MM.1S (cell line): ENCODE results near the gene NAALADL1.
"Not testable (repeated sequence)": the region's sequence is repeated elsewhere in the genome, so short reads cannot be mapped to it uniquely, and the experiment has no call there.

Source experiments
- DNase-seq: peaks from one replicate; pipeline ENCODE4 v3.0.0-alpha.2; 2015
- H2AFZ ChIP-seq: fragments of 300-600 bp; sonication (generic); 2 replicates; pipeline ENCODE4 v1.6.0; 2016; ENCODE audit warnings: antibody characterized with exemption, low read length
- H3F3A ChIP-seq: fragments of 300-600 bp; sonication (generic); 2 replicates; pipeline ENCODE4 v1.6.1; 2016; ENCODE audit warnings: mild to moderate bottlenecking, antibody characterized with exemption, low read length, moderate library complexity, mixed read lengths; ENCODE audit not compliant: insufficient read depth
- H3K27ac ChIP-seq: fragments of 300-600 bp; sonication (generic); 2 replicates; pipeline ENCODE4 v1.5.1; 2016; ENCODE audit warnings: mild to moderate bottlenecking, low read length
- H3K27me3 ChIP-seq: fragments of 300-600 bp; sonication (generic); replicated peaks from 2 replicates; pipeline ENCODE4 v1.6.0; 2016; ENCODE audit warnings: low read length; ENCODE audit not compliant: insufficient read depth
- H3K36me3 ChIP-seq: fragments of 300-600 bp; sonication (generic); replicated peaks from 2 replicates; pipeline ENCODE4 v1.6.1; 2016; ENCODE audit warnings: mild to moderate bottlenecking, low read length, mixed read lengths; ENCODE audit not compliant: insufficient read depth
- H3K4me1 ChIP-seq: fragments of 300-600 bp; sonication (generic); 2 replicates; pipeline ENCODE4 v1.6.1; 2016; ENCODE audit warnings: low read length, mixed read lengths
- H3K4me2 ChIP-seq: fragments of 300-600 bp; sonication (generic); 2 replicates; pipeline ENCODE4 v1.6.0; 2016; ENCODE audit warnings: low read depth, low read length
- H3K4me3 ChIP-seq: fragments of 300-600 bp; sonication (generic); 2 replicates; pipeline ENCODE4 v1.5.1; 2016; ENCODE audit warnings: low read length, mixed read lengths
- H3K79me2 ChIP-seq: fragments of 300-600 bp; sonication (generic); 2 replicates; pipeline ENCODE4 v1.6.1; 2016; ENCODE audit warnings: mixed run types, low read length, mixed read lengths
- H3K9ac ChIP-seq: fragments of 300-600 bp; sonication (generic); 2 replicates; pipeline ENCODE4 v1.6.1; 2016; ENCODE audit warnings: low read length, mixed read lengths
- H3K9me2 ChIP-seq: fragments of 300-600 bp; sonication (generic); replicated peaks from 2 replicates; pipeline ENCODE4 v1.6.1; 2016; ENCODE audit warnings: mild to moderate bottlenecking, low read length, mixed read lengths; ENCODE audit not compliant: insufficient read depth
- H3K9me3 ChIP-seq: fragments of 300-600 bp; sonication (generic); replicated peaks from 2 replicates; pipeline ENCODE4 v1.6.1; 2016; ENCODE audit warnings: mild to moderate bottlenecking, low read length, mixed read lengths; ENCODE audit not compliant: insufficient read depth
- H4K20me1 ChIP-seq: fragments of 300-600 bp; sonication (generic); 2 replicates; pipeline ENCODE4 v1.6.1; 2016; ENCODE audit warnings: mild to moderate bottlenecking, low read length, moderate library complexity, mixed read lengths; ENCODE audit not compliant: insufficient read depth
- EZH2 ChIP-seq: fragments of 300-600 bp; sonication (generic); optimal IDR thresholded peaks from 2 replicates; pipeline ENCODE3; 2017; ENCODE audit warnings: low read depth, mild to moderate bottlenecking, antibody characterized with exemption, low read length, mixed read lengths
- EZH2phosphoT487 ChIP-seq: fragments of 300-600 bp; sonication (generic); IDR thresholded peaks from 2 replicates; pipeline ENCODE4 v1.6.1; 2018; ENCODE audit warnings: antibody characterized with exemption, low read length
- TF ChIP-seq, protein P1 (sequence below): fragments of 300-600 bp; sonication (generic); IDR thresholded peaks from 2 replicates; pipeline ENCODE4 v1.5.1; 2016; ENCODE audit warnings: antibody characterized with exemption, low read length, mixed read lengths

The NAALADL1 gene

DNA sequence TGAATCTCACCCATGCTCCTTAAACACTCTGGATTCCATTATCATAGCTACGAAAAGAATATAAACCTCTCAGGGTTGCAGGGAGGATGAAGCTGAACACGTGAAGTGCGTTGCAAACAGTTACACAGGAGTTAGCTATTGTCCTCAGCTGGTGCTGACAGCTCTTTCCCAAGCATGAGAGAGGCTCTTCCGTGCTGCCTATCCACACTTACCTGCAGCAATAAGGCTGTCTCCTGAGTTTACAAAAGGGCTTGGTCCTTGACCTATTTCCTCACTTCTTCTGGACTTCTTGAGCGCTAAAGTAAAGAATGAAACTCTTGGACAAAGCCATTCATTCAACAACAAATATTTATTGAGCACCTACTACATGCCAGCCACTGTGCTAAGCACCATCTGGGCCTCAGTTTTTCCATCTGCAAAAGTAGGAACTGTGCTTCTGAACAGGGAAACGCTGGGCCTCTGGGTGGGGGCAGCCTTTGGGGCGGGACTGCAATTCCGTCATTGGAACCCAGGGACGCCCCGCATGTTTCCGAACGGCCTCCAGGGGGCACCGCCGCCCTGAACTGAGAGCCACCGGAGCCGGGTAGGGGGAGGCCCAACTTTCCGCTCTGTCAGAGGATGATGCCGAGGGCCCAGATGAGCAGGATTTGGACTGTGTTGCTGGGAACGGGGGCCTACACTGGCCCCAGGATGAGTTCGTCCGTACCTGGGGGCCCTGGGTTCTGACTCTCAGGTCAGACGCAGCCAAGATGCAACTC is 45.0 kb downstream of the NAALADL1 start:
- no peak for TF ChIP-seq EZH2
- TF ChIP-seq, protein P1, sequence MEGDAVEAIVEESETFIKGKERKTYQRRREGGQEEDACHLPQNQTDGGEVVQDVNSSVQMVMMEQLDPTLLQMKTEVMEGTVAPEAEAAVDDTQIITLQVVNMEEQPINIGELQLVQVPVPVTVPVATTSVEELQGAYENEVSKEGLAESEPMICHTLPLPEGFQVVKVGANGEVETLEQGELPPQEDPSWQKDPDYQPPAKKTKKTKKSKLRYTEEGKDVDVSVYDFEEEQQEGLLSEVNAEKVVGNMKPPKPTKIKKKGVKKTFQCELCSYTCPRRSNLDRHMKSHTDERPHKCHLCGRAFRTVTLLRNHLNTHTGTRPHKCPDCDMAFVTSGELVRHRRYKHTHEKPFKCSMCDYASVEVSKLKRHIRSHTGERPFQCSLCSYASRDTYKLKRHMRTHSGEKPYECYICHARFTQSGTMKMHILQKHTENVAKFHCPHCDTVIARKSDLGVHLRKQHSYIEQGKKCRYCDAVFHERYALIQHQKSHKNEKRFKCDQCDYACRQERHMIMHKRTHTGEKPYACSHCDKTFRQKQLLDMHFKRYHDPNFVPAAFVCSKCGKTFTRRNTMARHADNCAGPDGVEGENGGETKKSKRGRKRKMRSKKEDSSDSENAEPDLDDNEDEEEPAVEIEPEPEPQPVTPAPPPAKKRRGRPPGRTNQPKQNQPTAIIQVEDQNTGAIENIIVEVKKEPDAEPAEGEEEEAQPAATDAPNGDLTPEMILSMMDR = peak; percentile 71
- TF ChIP-seq EZH2phosphoT487 = no peak
- H3K9me2 ChIP-seq = no peaks in the 10 kb centered on the region
- peak overlapping the region; percentile 88 for H3K4me3 ChIP-seq
- peak overlapping the region; percentile 99 for H2AFZ ChIP-seq
- peak overlapping the region; percentile 98 for H3K27ac ChIP-seq
- H4K20me1 ChIP-seq = no peaks in the 10 kb centered on the region
- peaks cover 7% of the 10 kb centered on the region; the same call in 1 of the 2 replicates for H3K4me1 ChIP-seq
- peak; percentile 90 for DNase-seq
- no peaks in the 10 kb centered on the region for H3K9me3 ChIP-seq
- peak overlapping the region; percentile 94 for H3K9ac ChIP-seq
- peaks cover 7% of the 10 kb centered on the region for H3K79me2 ChIP-seq
- no peaks in the 10 kb centered on the region for H3K27me3 ChIP-seq
- H3K4me2 ChIP-seq = peak overlapping the region; percentile 93
- no peaks in the 10 kb centered on the region for H3K36me3 ChIP-seq
- peaks cover 14% of the 10 kb centered on the region; the same call in 1 of the 2 replicates for H3F3A ChIP-seq

DNA sequence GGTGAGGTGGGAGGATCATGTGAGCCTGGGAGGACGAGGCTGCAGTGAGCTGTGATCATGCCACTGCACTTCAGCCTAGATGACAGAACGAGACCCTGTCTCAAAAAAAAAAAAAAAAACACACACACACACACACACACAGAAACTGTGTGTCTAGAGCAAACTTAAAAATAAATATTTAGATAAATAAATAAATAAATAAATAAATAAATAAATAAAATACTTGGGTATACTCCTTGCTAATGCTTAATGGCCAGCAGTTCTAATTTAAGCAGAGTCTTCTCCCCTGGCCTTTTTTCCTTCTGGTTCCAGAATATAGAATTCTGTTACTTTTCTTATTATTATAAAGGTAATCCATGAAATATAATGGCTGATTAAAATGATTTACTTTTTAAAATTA is 49.5 kb downstream of the NAALADL1 start:
- Histone ChIP-seq H3F3A (peaks cover 10% of the 10 kb centered on the region; the same call in 1 of the 2 replicates), H3K27ac (no peak overlapping the region)

DNA sequence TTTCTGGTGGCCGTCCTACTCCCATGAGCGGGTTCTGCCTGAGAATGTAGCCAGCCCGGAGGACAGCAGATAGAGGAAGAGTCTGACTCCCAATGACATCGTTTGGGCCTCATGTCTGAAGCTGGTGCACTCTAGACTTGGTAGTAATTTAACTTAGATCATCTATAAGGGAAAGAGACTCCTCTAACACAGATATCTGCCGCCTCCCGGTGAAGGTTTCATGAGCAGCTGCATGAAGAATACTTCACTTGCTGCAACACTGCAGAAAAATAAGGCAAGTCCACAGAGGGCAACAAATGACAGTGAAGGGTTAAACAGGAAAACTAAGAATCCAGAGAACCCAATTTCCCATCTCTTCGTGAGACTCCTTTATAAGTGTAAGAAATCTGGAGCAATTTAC is 50.3 kb downstream of the NAALADL1 start:
- Histone ChIP-seq H2AFZ (no peak overlapping the region), H3K27me3 (no peaks in the 10 kb centered on the region), H3K36me3 (no peaks in the 10 kb centered on the region)

More for the DNA sequence above, 49.5 kb downstream of the NAALADL1 start:
- no peak overlapping the region for H2AFZ ChIP-seq
- peaks cover 7% of the 10 kb centered on the region; the same call in 1 of the 2 replicates for H3K4me1 ChIP-seq
- no peaks in the 10 kb centered on the region for H3K9me3 ChIP-seq
- no peak overlapping the region for H3K9ac ChIP-seq
- no peaks in the 10 kb centered on the region for H3K9me2 ChIP-seq
- no peaks in the 10 kb centered on the region for H3K27me3 ChIP-seq
- no peaks in the 10 kb centered on the region for H3K79me2 ChIP-seq
- H4K20me1 ChIP-seq = no peaks in the 10 kb centered on the region
- no peaks in the 10 kb centered on the region for H3K36me3 ChIP-seq
- H3K4me2 ChIP-seq = no peak overlapping the region
- H3K4me3 ChIP-seq = no peak overlapping the region
- no peak for TF ChIP-seq EZH2phosphoT487
- TF ChIP-seq, protein P1 = no peak
- TF ChIP-seq EZH2 = no peak
- DNase-seq = no peak

DNA sequence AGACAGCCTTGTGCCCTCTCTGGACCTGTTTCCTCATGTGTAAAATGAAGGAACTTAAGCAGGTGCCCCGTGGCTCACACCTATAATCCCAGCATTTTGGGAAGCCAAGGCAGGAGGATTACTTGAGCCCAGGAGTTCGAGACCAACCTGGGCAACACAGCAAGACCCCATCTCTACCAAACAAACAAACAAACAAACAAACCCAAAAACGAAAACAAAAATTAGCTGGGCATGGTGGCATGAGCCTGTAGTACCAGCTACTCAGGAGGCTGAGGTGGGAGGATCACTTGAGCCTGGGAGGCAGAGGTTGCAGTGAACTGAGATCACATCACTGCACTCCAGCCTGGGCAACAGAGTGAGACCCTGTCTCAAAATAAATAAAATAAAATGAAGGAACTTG is 54.4 kb downstream of the NAALADL1 start:
- not testable (repeated sequence) for H3K9ac ChIP-seq, H3K4me1 ChIP-seq, H3F3A ChIP-seq, H3K4me3 ChIP-seq, H3K27me3 ChIP-seq, H4K20me1 ChIP-seq, DNase-seq, H2AFZ ChIP-seq, H3K4me2 ChIP-seq, H3K9me3 ChIP-seq, H3K27ac ChIP-seq, H3K36me3 ChIP-seq, H3K79me2 ChIP-seq, H3K9me2 ChIP-seq

More for the DNA sequence above, 50.3 kb downstream of the NAALADL1 start:
- Histone ChIP-seq H3K9ac (no peak overlapping the region), H3F3A (peaks cover 3% of the 10 kb centered on the region; the same call in 1 of the 2 replicates), H3K4me2 (no peak overlapping the region), H3K4me1 (peaks cover 3% of the 10 kb centered on the region; the same call in 1 of the 2 replicates), H4K20me1 (no peaks in the 10 kb centered on the region), H3K27ac (no peak overlapping the region), H3K9me2 (no peaks in the 10 kb centered on the region), H3K79me2 (no peaks in the 10 kb centered on the region), H3K4me3 (no peak overlapping the region), H3K9me3 (no peaks in the 10 kb centered on the region)
- no peak for DNase-seq
- TF ChIP-seq, protein P1 = no peak
- no peak for TF ChIP-seq EZH2phosphoT487
- TF ChIP-seq EZH2 = no peak
